GM23248 (cell line): Measurements from ENCODE around the gene ACTL6B. TPM values are rescaled to one million over a fixed set of nuclear protein-coding genes. Genes with fewer than 3 reads are reported as not detected.

Source experiments
- DNase-seq: peaks from one replicate; pipeline ENCODE4 v3.0.0-alpha.2; 2015
- H2AFZ ChIP-seq: fragments of 200-600 bp; sonication (generic); 2 replicates; pipeline ENCODE4 v1.6.1; 2016; ENCODE audit warnings: antibody characterized with exemption
- H3F3A ChIP-seq: fragments of 200-600 bp; sonication (generic); 2 replicates; pipeline ENCODE4 v1.6.1; 2016; ENCODE audit warnings: mild to moderate bottlenecking, antibody characterized with exemption, mixed run types; ENCODE audit not compliant: insufficient read depth
- H3K27ac ChIP-seq: fragments of 200-600 bp; sonication (generic); 2 replicates; pipeline ENCODE4 v1.5.1; 2016; ENCODE audit warnings: mild to moderate bottlenecking
- H3K27me3 ChIP-seq: fragments of 200-600 bp; sonication (generic); replicated peaks from 2 replicates; pipeline ENCODE4 v1.6.1; 2016; ENCODE audit warnings: mild to moderate bottlenecking; ENCODE audit not compliant: insufficient read depth
- H3K36me3 ChIP-seq: fragments of 200-600 bp; sonication (generic); 2 replicates; pipeline ENCODE4 v1.6.1; 2016; ENCODE audit warnings: low read depth, mild to moderate bottlenecking
- H3K4me1 ChIP-seq: fragments of 200-600 bp; sonication (generic); 2 replicates; pipeline ENCODE4 v1.6.1; 2016; ENCODE audit warnings: mild to moderate bottlenecking; ENCODE audit not compliant: insufficient read depth
- H3K4me2 ChIP-seq: fragments of 200-600 bp; sonication (generic); one replicate; pipeline ENCODE4 v1.6.1; 2016; ENCODE audit warnings: mild to moderate bottlenecking; ENCODE audit not compliant: unreplicated experiment
- H3K4me3 ChIP-seq: fragments of 200-600 bp; sonication (generic); 2 replicates; pipeline ENCODE4 v1.5.1; 2016; ENCODE audit warnings: mild to moderate bottlenecking
- H3K79me2 ChIP-seq: fragments of 200-600 bp; sonication (generic); 2 replicates; pipeline ENCODE4 v1.6.1; 2016; ENCODE audit warnings: mild to moderate bottlenecking; ENCODE audit not compliant: insufficient read depth
- H3K9ac ChIP-seq: fragments of 200-600 bp; sonication (generic); 2 replicates; pipeline ENCODE4 v1.6.1; 2016; ENCODE audit warnings: mild to moderate bottlenecking
- H3K9me2 ChIP-seq: fragments of 200-600 bp; sonication (generic); 2 replicates; pipeline ENCODE4 v1.6.1; 2016; ENCODE audit warnings: mixed run types, mild to moderate bottlenecking, moderate library complexity; ENCODE audit not compliant: insufficient read depth
- H3K9me3 ChIP-seq: fragments of 200-600 bp; sonication (generic); one replicate; pipeline ENCODE4 v1.6.1; 2017; ENCODE audit warnings: low read depth
- H4K20me1 ChIP-seq: fragments of 200-600 bp; sonication (generic); 2 replicates; pipeline ENCODE4 v1.6.0; 2016; ENCODE audit not compliant: insufficient read depth
- EZH2 ChIP-seq: fragments of 200-600 bp; sonication (generic); IDR thresholded peaks from 2 replicates; pipeline ENCODE4 v1.6.1; 2018; ENCODE audit warnings: antibody characterized with exemption, mild to moderate bottlenecking; ENCODE audit not compliant: insufficient read depth, poor library complexity, severe bottlenecking
- EZH2phosphoT487 ChIP-seq: fragments of 200-600 bp; sonication (generic); IDR thresholded peaks from 2 replicates; pipeline ENCODE4 v1.6.1; 2018; ENCODE audit warnings: antibody characterized with exemption, moderate library complexity, mild to moderate bottlenecking, low read depth; ENCODE audit not compliant: insufficient read depth
- WGBS, 2 experiments: methylation state at CpG; one replicate each; pipeline ENCODE4 v1.1.6; 2015 to 2017; ENCODE audit warnings: low lambda C conversion rate in 2 of 2, low coverage in 1 of 2; ENCODE audit errors: missing lambda C conversion rate in 2 of 2; 5-methylcytosine and 5-hydroxymethylcytosine counted together
- in situ Hi-C: fragments of 300-500 bp; cut with MboI; formaldehyde crosslinking; loops from 2 replicates; pipeline ENCODE4 v1.15.0; 2020
- polyA plus RNA-seq: library from polyadenylated mRNA; unstranded; fragments of >200 nt; fragmentation: Nextera tagmentation; extraction: Ambion mirVana; gene quantifications from 2 replicates; pipeline ENCODE4 v1.2.1, GENCODE V29; 2016
- total RNA-seq: library from RNA; depleted of rRNA; stranded (reverse); fragments of >200 nt; shearing (Covaris generic); gene quantifications from 2 replicates; pipeline ENCODE4 v1.2.3, GENCODE V29; 2014

ACTL6B gene
- total and polyA plus RNA-seq, 2 experiments from 2014 or later: not detected

DNA sequence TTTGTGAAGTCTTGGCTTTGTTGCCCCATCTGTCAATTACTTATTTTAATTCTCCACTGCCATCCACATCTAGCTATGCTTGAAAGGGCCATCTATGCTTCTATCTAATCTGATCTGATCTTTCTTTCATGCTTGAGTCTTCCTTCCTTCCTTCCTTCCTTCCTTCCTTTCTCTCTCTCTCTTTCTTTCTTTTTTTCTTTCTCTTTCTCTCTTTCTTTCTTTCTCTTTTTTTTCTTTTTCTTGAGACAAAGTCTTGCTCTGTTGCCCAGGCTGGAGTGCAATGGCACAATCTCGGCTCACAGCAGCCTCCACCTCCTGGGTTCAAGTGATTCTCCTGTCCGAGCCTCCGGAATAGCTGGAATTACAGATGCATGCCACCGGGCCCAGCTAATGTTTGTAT lies 26.2 kb downstream of the ACTL6B start:
- in situ Hi-C loops: no loop called here
- TF ChIP-seq EZH2phosphoT487: no peak
- no peak for TF ChIP-seq EZH2
- no peak overlapping the region for H3K9ac ChIP-seq
- 80 to 81% methylated on average over 4 of the region's 4 CpGs for WGBS, 2 experiments
- no peak overlapping the region for H3K4me3 ChIP-seq
- no peaks in the 10 kb centered on the region for H3K36me3 ChIP-seq
- no peaks in the 10 kb centered on the region for H3K79me2 ChIP-seq
- no peak overlapping the region for H3K4me2 ChIP-seq
- no peak for DNase-seq
- no peaks in the 10 kb centered on the region for H3K4me1 ChIP-seq
- H3K27ac ChIP-seq: no peak overlapping the region
- no peaks in the 10 kb centered on the region for H3K9me3 ChIP-seq
- no peaks in the 10 kb centered on the region for H3F3A ChIP-seq
- peaks cover 11% of the 10 kb centered on the region; the same call in 1 of the 2 replicates for H3K27me3 ChIP-seq
- no peaks in the 10 kb centered on the region for H3K9me2 ChIP-seq
- no peaks in the 10 kb centered on the region for H4K20me1 ChIP-seq
- H2AFZ ChIP-seq: no peak overlapping the region

DNA sequence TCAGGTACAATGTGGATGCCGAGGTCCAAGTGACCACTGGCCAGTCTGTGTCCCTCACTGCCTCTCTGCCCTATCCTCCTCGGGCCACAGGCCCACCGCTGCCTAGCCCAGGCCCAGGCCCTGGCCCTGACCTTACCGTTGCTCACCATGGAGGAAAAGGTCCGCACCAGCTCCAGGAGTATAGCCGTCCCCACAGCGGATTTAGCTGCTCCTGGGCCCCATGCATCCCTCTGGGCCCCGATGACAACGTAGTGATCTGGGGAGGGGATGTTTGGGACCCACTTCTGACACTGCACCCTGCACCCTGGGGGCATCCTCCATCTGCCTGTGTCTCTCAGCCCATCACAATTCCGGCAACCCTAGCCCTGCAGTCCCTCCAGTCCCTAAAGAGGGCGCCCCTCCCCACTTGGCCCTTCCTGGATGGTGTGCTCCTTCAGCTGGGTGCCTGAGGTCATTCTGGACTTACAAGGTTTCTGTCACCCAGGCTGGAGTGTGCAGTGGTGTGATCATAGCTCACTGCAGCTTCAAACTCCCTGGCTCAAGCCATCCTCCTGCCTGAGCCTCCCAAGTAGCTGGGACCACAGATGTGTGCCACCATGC lies 27.0 kb downstream of the ACTL6B start:
- Histone ChIP-seq H3K27ac (no peak overlapping the region), H3K9me3 (no peaks in the 10 kb centered on the region), H3K27me3 (peaks cover 11% of the 10 kb centered on the region; the same call in 1 of the 2 replicates), H4K20me1 (no peaks in the 10 kb centered on the region), H3K79me2 (no peaks in the 10 kb centered on the region), H3K4me3 (no peak overlapping the region), H3K4me2 (no peak overlapping the region), H3F3A (no peaks in the 10 kb centered on the region), H3K4me1 (no peaks in the 10 kb centered on the region), H3K9ac (no peak overlapping the region), H2AFZ (no peak overlapping the region), H3K36me3 (no peaks in the 10 kb centered on the region), H3K9me2 (no peaks in the 10 kb centered on the region)
- 73 to 82% methylated on average over 10 to 11 of the region's 11 CpGs for WGBS, 2 experiments
- no peak for TF ChIP-seq EZH2
- no peak for TF ChIP-seq EZH2phosphoT487
- peak; percentile 32 for DNase-seq
- in situ Hi-C loops: no loop called here

DNA sequence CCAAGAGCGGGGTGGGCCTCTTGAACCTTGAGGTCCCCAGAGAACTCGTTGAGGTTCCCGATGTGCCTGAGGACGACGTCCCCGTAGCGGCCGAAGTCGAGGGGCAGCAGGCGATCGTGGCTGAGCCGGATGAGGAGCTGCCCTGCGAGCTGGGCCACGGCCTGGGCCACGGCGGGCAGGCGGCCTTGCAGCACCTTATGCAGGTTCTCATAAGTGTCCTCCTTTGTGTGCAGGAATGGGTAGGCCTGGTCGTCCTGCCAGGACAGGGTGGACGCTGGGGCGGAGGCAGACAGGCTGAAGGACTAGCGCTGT lies 29.1 kb downstream of the ACTL6B start:
- Histone ChIP-seq H4K20me1 (no peaks in the 10 kb centered on the region), H3K4me3 (no peak overlapping the region), H3K27ac (no peak overlapping the region), H3F3A (no peaks in the 10 kb centered on the region), H3K4me1 (no peaks in the 10 kb centered on the region), H3K36me3 (no peaks in the 10 kb centered on the region), H3K9me2 (no peaks in the 10 kb centered on the region), H3K79me2 (no peaks in the 10 kb centered on the region), H3K27me3 (no peaks in the 10 kb centered on the region), H3K9me3 (no peaks in the 10 kb centered on the region), H3K9ac (no peak overlapping the region), H2AFZ (no peak overlapping the region), H3K4me2 (no peak overlapping the region)
- in situ Hi-C loops: no loop called here
- 80% methylated on average over 21 of the region's 21 CpGs for WGBS, 2 experiments
- DNase-seq: no peak
- no peak for TF ChIP-seq EZH2
- no peak for TF ChIP-seq EZH2phosphoT487

DNA sequence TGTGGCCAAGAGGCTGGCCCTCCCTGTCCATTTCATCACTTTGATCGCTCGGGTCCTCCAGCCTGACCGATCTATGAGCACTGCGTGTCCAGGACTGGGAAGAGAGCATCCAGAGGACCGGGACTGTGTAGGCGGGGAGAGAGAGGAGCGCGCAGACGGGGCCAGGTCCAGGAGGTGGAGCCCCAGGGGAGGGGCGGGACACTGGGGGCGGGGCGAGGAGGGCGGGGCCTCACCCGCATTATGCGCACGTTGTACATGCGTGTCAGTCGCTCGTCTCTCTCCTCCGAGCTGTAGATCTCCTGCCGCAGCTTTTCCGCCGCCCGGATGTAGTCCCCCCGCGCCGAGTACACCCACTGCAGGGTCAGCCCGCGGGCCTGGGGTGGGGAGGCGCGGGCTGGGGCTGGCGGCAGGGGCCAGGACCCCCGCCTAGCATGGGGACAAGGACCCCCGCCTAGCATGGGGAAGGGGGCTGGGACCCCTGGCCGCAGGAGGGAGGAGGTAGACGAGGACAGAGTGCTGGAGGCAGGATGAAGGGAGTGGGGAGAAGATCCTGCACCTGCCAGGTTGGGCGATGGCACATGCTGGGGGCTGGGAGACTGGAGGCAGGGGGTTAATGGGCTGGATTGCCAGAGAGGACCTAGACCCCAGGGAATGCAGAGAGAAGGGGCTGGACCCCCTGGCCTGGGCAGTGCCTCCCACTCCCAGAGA lies 29.6 kb downstream of the ACTL6B start:
- H2AFZ ChIP-seq: peak overlapping the region; percentile 73
- no peaks in the 10 kb centered on the region for H3K4me1 ChIP-seq
- in situ Hi-C loops: no loop called here
- no peaks in the 10 kb centered on the region for H3K9me3 ChIP-seq
- peak; percentile 90 for DNase-seq
- no peaks in the 10 kb centered on the region for H4K20me1 ChIP-seq
- H3K4me3 ChIP-seq: peak overlapping the region; percentile 62
- no peaks in the 10 kb centered on the region for H3K36me3 ChIP-seq
- no peak overlapping the region for H3K27ac ChIP-seq
- peak overlapping the region; percentile 40 for H3K9ac ChIP-seq
- WGBS, 2 experiments: 8 to 23% methylated on average over 12 to 36 of the region's 37 CpGs
- TF ChIP-seq EZH2phosphoT487 (no peak), EZH2 (no peak)
- H3K79me2 ChIP-seq: no peaks in the 10 kb centered on the region
- H3K9me2 ChIP-seq: no peaks in the 10 kb centered on the region
- H3K4me2 ChIP-seq: peak overlapping the region; percentile 59
- H3K27me3 ChIP-seq: no peaks in the 10 kb centered on the region
- no peaks in the 10 kb centered on the region for H3F3A ChIP-seq
